Dendritic cell treated with granulocyte-macrophage colony-stimulating factor and Interleukin-4, amounts not matched to agents 40 ng/mL and 50 ng/mL, for 4 days (primary cell): ENCODE results near the gene ODF2L.

ENCODE experiments used
- H3K27ac Mint-ChIP-seq: one replicate; pipeline ENCODE4 v1.8.0; 2022; ENCODE audit warnings: mild to moderate bottlenecking, mixed read lengths
- H3K27me3 Mint-ChIP-seq: one replicate; pipeline ENCODE4 v1.8.0; 2022; ENCODE audit warnings: mild to moderate bottlenecking, mixed read lengths
- H3K36me3 Mint-ChIP-seq: one replicate; pipeline ENCODE4 v1.8.0; 2022; ENCODE audit warnings: low read depth, mixed read lengths
- H3K4me1 Mint-ChIP-seq: one replicate; pipeline ENCODE4 v1.8.0; 2022; ENCODE audit warnings: low read depth, mixed read lengths
- H3K4me3 Mint-ChIP-seq: one replicate; pipeline ENCODE4 v1.8.0; 2022; ENCODE audit warnings: mild to moderate bottlenecking, moderate library complexity, mixed read lengths
- H3K9me3 Mint-ChIP-seq: one replicate; pipeline ENCODE4 v1.8.0; 2022; ENCODE audit warnings: mixed read lengths
- intact Hi-C: fragments of 100-400 bp; cut with micrococcal nuclease; formaldehyde crosslinking; loops from one replicate; pipeline ENCODE4 v1.15.0; 2022

ODF2L gene

GRCh38 chr1:86395751-86396497 is at the start of gene ODF2L:
Gene ODF2L, minus strand, starts transcription at chr1:86396323. Its CDS starts 9,296 bp downstream, at chr1:86387027.
- intact Hi-C loops, result loop anchor here (10.0 kb wide), 1 partner anchor 519 kb away; the partner anchor contains the start of genes HS2ST1 and SELENOF
- H3K4me1 Mint-ChIP-seq, result peaks cover 15% of the 10 kb centered on the region
- H3K36me3 Mint-ChIP-seq, result peaks cover 6% of the 10 kb centered on the region
- peak within 1 kb of the TSS; percentile 86 for H3K27ac Mint-ChIP-seq
- H3K27me3 Mint-ChIP-seq, result no peaks in the 10 kb centered on the region
- no peaks in the 10 kb centered on the region for H3K9me3 Mint-ChIP-seq
- peak within 1 kb of the TSS; percentile 86 for H3K4me3 Mint-ChIP-seq

- Mint-ChIP-seq H3K36me3 (no peaks in the 10 kb centered on the region), H3K4me1 (peaks cover 23% of the 10 kb centered on the region), H3K4me3 (no peak overlapping the region), H3K27ac (no peak overlapping the region), H3K27me3 (no peaks in the 10 kb centered on the region), H3K9me3 (no peaks in the 10 kb centered on the region)
- intact Hi-C loops, result no loop called here
These were observed 49.8 kb upstream of the ODF2L start for GRCh38 chr1:86445919-86446318.

- Mint-ChIP-seq H3K4me1 (peaks cover 17% of the 10 kb centered on the region), H3K27ac (no peak overlapping the region), H3K27me3 (peaks cover 1% of the 10 kb centered on the region), H3K4me3 (no peak overlapping the region), H3K36me3 (no peaks in the 10 kb centered on the region), H3K9me3 (no peaks in the 10 kb centered on the region)
- intact Hi-C loops, result no loop called here
These were observed 45.9 kb upstream of the ODF2L start for GRCh38 chr1:86441997-86442396.

- H3K4me3 Mint-ChIP-seq, result no peak overlapping the region
- no peak overlapping the region for H3K27ac Mint-ChIP-seq
- H3K9me3 Mint-ChIP-seq, result no peaks in the 10 kb centered on the region
- H3K36me3 Mint-ChIP-seq, result no peaks in the 10 kb centered on the region
- intact Hi-C loops, result no loop called here
- peaks cover 13% of the 10 kb centered on the region for H3K4me1 Mint-ChIP-seq
- H3K27me3 Mint-ChIP-seq, result peaks cover 1% of the 10 kb centered on the region
These were observed 45.5 kb upstream of the ODF2L start for GRCh38 chr1:86441581-86441980.

- no peaks in the 10 kb centered on the region for H3K4me1 Mint-ChIP-seq
- no peak overlapping the region for H3K4me3 Mint-ChIP-seq
- H3K36me3 Mint-ChIP-seq, result no peaks in the 10 kb centered on the region
- H3K27me3 Mint-ChIP-seq, result peaks cover 1% of the 10 kb centered on the region
- intact Hi-C loops, result no loop called here
- no peak overlapping the region for H3K27ac Mint-ChIP-seq
- no peaks in the 10 kb centered on the region for H3K9me3 Mint-ChIP-seq
These were observed 39.9 kb upstream of the ODF2L start for GRCh38 chr1:86436041-86436440.

GRCh38 chr1:86435327-86435726 is 39.2 kb upstream of the ODF2L start:
- intact Hi-C loops, result no loop called here
- no peak overlapping the region for H3K27ac Mint-ChIP-seq
- no peak overlapping the region for H3K4me3 Mint-ChIP-seq
- H3K9me3 Mint-ChIP-seq, result no peaks in the 10 kb centered on the region
- H3K36me3 Mint-ChIP-seq, result no peaks in the 10 kb centered on the region
- no peaks in the 10 kb centered on the region for H3K4me1 Mint-ChIP-seq
- H3K27me3 Mint-ChIP-seq, result peaks cover 1% of the 10 kb centered on the region

GRCh38 chr1:86434059-86434458 is 37.9 kb upstream of the ODF2L start:
- Mint-ChIP-seq H3K27me3 (peaks cover 1% of the 10 kb centered on the region), H3K4me3 (no peak overlapping the region), H3K9me3 (no peaks in the 10 kb centered on the region), H3K27ac (no peak overlapping the region), H3K4me1 (no peaks in the 10 kb centered on the region), H3K36me3 (no peaks in the 10 kb centered on the region)
- intact Hi-C loops, result loop anchor here (5.0 kb wide), 1 partner anchor 38 kb away; no protein-coding TSS in a partner anchor

GRCh38 chr1:86430376-86430775 is 34.3 kb upstream of the ODF2L start:
- no peaks in the 10 kb centered on the region for H3K9me3 Mint-ChIP-seq
- no peaks in the 10 kb centered on the region for H3K36me3 Mint-ChIP-seq
- no peak overlapping the region for H3K27ac Mint-ChIP-seq
- intact Hi-C loops, result loop anchor here (5.0 kb wide), 1 partner anchor 42 kb away; no protein-coding TSS in a partner anchor
- H3K27me3 Mint-ChIP-seq, result peaks cover 2% of the 10 kb centered on the region
- H3K4me1 Mint-ChIP-seq, result no peaks in the 10 kb centered on the region
- no peak overlapping the region for H3K4me3 Mint-ChIP-seq

- Mint-ChIP-seq H3K9me3 (no peaks in the 10 kb centered on the region), H3K4me3 (no peak overlapping the region), H3K36me3 (no peaks in the 10 kb centered on the region), H3K27ac (no peak overlapping the region), H3K27me3 (peaks cover 2% of the 10 kb centered on the region), H3K4me1 (no peaks in the 10 kb centered on the region)
- intact Hi-C loops, result loop anchor here (5.0 kb wide), 1 partner anchor 42 kb away; no protein-coding TSS in a partner anchor
These were observed 33.7 kb upstream of the ODF2L start for GRCh38 chr1:86429835-86430234.

GRCh38 chr1:86429122-86429725 is 33.1 kb upstream of the ODF2L start:
- H3K9me3 Mint-ChIP-seq, result no peaks in the 10 kb centered on the region
- H3K36me3 Mint-ChIP-seq, result no peaks in the 10 kb centered on the region
- H3K4me3 Mint-ChIP-seq, result no peak overlapping the region
- intact Hi-C loops, result no loop called here
- peaks cover 2% of the 10 kb centered on the region for H3K27me3 Mint-ChIP-seq
- no peaks in the 10 kb centered on the region for H3K4me1 Mint-ChIP-seq
- H3K27ac Mint-ChIP-seq, result no peak overlapping the region

GRCh38 chr1:86423873-86424272 is 27.8 kb upstream of the ODF2L start, which contains the start of gene CLCA2:
Gene CLCA2, plus strand, starts transcription at chr1:86424171. Its CDS starts 77 bp downstream, at chr1:86424248.
- intact Hi-C loops, result no loop called here
- peaks cover 11% of the 10 kb centered on the region for H3K4me1 Mint-ChIP-seq
- H3K9me3 Mint-ChIP-seq, result no peaks in the 10 kb centered on the region
- H3K27me3 Mint-ChIP-seq, result peaks cover 2% of the 10 kb centered on the region
- no peak within 1 kb of the TSS for H3K27ac Mint-ChIP-seq
- H3K36me3 Mint-ChIP-seq, result no peaks in the 10 kb centered on the region
- no peak within 1 kb of the TSS for H3K4me3 Mint-ChIP-seq

GRCh38 chr1:86423473-86423872 is 27.4 kb upstream of the ODF2L start:
- Mint-ChIP-seq H3K4me3 (no peak overlapping the region), H3K27ac (no peak overlapping the region), H3K4me1 (peaks cover 11% of the 10 kb centered on the region), H3K36me3 (no peaks in the 10 kb centered on the region), H3K27me3 (peaks cover 2% of the 10 kb centered on the region), H3K9me3 (no peaks in the 10 kb centered on the region)
- intact Hi-C loops, result no loop called here

GRCh38 chr1:86421601-86422280 is 25.6 kb upstream of the ODF2L start:
- Mint-ChIP-seq H3K27ac (no peak overlapping the region), H3K27me3 (peaks cover 2% of the 10 kb centered on the region), H3K36me3 (no peaks in the 10 kb centered on the region), H3K9me3 (no peaks in the 10 kb centered on the region), H3K4me3 (no peak overlapping the region), H3K4me1 (peaks cover 11% of the 10 kb centered on the region)
- intact Hi-C loops, result no loop called here
